Tibial nerve (tissue), 4 donors: ENCODE results near the gene TAS2R31.

Source experiments
- CTCF ChIP-seq, 5 experiments: fragments of 200-600 bp in 3 of 5; fragments of 450-650 bp in 2 of 5; sonication (generic) in 3 of 5; IDR thresholded peaks; one replicate each; pipeline ENCODE4 v1.5.1; 2016 to 2019; ENCODE audit warnings: antibody characterized with exemption in 5 of 5, mild to moderate bottlenecking in 3 of 5, moderate library complexity in 2 of 5
- EP300 ChIP-seq, 2 donors: sonication (generic); formaldehyde crosslinking; IDR thresholded peaks; one replicate each; pipeline ENCODE4 v1.6.1; 2017; ENCODE audit warnings: antibody characterized with exemption in 2 of 2, mild to moderate bottlenecking in 1 of 2
- POLR2A ChIP-seq, 2 donors: fragments of 450-650 bp; IDR thresholded peaks; one replicate each; pipeline ENCODE4 v1.6.1; 2017; ENCODE audit warnings: antibody characterized with exemption in 2 of 2, mild to moderate bottlenecking in 2 of 2, moderate library complexity in 2 of 2

DNA sequence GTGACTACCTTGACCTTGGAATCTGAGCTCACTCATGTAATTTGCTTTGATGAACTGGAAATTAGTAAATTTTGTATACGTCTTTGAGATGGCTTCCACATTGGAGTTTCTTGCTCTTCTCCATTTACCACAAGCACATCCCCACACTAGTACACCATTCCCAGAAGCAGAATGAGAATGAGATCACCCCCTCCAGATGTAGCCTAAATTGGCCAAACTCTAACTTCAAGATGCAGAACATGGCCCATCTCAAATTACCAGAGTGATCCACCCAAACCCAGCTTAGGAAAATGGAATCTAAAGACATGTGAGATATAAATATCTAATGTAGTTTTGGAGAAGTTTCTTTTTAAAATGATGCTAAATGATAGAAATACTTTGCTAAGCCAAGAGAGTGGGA, 23.6 kb downstream of the TAS2R31 start:
- TF ChIP-seq POLR2A (IDR thresholded peaks at IDR 0.05) (no peak), CTCF (IDR thresholded peaks at IDR 0.05) (no peak), EP300 (IDR thresholded peaks at IDR 0.05) (no peak)
